Middle frontal gyrus (tissue), 1 donor: ENCODE measurements around the gene INF2.

ENCODE experiments used
- DNase-seq: peaks from one replicate; pipeline ENCODE4 v3.0.0-alpha.2; 2015; ENCODE audit warnings: low spot score; ENCODE audit errors: extremely low spot score

Gene INF2

DNA sequence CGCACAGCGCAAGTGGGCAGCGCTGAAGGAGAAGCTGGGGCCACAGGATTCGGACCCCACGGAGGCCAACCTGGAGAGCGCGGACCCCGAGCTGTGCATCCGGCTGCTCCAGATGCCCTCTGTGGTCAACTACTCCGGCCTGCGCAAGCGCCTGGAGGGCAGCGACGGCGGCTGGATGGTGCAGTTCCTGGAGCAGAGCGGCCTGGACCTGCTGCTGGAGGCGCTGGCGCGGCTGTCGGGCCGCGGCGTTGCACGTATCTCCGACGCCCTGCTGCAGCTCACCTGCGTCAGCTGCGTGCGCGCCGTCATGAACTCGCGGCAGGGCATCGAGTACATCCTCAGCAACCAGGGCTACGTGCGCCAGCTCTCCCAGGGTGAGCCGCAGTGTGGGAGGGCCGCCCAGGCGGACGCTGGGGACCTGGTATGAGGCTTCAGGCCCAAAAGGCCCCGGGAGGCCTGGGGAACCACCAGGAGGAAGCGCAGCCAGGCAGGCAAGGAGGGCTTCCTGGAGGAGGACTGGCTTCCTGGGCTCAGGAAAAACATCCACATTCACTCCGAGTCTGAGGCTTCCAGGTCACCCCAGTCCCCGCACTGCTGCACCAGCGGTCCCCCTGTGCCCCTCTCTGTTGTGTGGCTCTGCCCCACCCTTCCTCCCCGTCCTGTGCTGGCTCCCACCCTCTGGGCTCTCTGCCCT lies 12.1 kb downstream of the INF2 start:
- DNase-seq: no peak

DNA sequence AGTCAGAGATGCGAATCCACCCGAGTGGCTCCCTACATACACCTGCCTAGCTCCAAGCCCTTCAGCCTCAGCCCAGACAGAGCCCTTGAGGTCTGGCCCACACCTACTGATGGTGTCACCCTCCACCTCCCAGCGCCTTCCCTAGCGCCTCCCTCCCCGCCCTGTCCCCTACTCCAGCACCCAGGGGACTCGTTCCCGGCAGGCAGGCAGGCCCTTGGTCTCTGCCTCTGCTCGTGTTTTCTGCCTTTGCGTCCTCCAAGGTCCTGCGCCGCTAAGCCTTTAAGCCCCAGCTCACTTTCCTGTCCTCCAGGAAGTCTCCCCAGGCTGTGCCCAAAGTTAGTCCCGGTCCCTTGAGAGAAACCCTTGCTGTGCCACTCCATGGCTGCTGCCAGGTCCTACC lies 12.7 kb downstream of the INF2 start:
- DNase-seq: no peak

DNA sequence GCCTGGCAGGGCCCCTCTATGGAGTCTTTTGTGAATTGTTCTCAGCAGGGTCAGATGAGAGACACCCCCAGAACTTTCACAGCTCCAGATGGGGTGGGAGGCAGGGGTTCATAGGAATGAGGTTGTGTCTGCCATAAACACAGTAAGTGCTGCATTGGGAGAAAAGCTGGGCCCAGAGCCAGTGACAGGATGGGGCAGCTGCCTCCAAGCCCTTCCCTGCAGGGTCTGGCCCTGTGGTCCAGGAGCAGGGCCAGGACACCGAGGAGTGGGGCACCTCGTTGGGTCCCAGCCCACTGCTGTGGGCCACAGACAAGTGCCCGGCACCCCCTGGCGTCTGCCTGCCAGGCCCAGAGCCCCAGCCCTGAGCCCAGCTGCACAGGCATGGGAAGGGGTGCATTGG lies 13.3 kb downstream of the INF2 start:
- no peak for DNase-seq

DNA sequence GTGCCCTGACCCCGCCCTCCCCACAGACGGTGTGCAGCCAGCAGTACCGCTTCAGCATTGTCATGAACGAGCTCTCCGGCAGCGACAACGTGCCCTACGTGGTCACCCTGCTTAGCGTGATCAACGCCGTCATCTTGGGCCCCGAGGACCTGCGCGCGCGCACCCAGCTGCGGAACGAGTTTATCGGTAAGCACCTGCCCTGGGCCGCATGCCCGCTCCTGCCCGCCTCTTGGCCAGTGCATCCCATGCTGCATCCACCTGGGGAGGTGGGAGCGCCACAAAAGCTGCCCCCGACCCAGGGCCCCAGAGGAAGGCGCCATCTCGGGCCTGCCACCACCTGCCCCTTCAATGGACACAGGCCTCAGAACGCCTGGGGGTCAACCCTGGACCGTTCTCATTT lies 13.9 kb downstream of the INF2 start:
- DNase-seq: no peak

DNA sequence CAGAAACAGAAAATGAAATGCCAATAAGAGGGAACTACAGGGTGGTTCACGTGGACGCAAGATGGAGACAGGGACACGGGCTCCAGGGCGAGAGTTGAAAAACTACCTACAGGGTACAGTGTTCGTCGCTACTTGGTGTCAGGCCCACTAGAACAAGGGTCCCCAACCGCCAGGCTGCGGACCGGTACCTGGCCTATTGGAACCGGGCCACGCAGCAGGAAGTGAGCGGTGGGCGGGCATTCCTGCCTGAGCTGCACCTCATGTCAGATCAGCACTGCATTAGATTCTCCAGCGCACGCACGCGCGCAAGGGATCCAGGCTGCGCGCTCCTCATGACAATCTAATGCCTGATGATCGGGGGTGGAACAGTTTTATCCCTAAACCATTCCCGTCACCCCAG lies 14.8 kb downstream of the INF2 start:
- no peak for DNase-seq

DNA sequence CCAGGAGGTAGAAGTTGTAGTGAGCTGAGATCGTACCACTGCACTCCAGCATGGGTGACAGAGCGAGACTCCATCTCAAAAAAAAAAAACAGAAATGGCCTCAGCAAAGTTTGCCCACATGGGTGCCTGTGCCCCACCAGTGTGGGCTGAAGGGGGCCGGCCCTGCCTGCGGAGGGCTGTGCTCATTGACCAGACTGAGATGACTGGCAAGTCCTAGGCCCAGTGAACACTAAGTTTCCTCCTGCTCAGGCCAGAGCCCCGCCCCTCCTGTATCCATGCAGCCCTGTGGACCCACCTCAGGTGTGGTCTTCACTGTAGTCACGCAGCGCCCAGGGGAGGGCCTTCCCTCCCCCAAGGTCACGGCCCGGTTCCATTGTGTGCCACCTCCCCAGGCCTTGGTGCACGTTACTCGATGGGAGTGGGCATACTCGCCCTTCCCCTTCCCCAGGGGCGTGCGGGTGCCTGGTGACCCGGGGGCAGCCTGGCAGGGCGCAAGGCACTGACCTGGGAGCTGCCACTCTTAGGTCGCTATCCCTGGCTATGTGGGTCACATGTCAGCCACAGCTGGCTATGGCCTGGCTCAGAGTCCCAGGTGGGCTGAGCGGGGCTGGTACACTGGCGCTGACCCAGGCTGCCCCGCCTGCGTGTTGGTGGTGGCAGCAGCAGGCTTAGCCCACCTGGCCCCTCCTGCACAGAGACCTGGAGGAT lies 16.1 kb downstream of the INF2 start:
- DNase-seq: no peak

DNA sequence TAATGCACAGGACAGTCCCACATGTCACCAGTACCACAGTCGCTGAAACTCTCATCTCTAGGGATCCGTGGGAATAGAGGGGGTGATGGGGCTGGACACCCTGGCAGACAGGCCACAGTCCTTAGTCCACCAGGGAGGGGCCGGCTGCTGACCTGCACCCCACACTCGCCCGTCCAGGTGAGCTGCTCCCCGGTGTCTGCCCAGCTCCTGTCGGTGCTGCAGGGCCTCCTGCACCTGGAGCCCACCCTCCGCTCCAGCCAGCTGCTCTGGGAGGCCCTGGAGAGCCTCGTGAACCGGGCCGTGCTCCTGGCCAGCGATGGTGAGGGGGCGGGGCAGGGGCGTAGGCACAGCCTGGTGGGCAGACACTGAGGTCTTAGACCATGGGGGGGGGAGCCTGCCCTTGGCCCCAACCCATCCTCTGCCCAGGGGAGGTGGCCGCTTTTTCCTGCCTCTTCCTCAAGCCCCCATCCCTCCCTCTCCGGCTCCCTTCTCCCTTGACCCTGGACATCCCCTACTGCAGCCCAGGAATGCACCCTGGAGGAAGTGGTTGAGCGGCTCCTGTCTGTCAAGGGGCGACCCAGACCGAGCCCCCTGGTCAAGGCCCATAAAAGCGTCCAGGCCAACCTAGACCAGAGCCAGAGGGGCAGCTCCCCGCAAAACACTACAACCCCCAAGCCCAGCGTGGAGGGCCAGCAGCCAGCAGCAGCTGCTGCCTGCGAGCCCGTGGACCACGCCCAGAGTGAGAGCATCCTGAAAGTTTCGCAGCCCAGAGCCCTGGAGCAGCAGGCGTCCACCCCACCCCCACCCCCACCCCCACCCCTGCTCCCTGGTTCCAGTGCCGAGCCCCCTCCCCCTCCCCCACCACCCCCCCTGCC lies 17.6 kb downstream of the INF2 start:
- no peak for DNase-seq

DNA sequence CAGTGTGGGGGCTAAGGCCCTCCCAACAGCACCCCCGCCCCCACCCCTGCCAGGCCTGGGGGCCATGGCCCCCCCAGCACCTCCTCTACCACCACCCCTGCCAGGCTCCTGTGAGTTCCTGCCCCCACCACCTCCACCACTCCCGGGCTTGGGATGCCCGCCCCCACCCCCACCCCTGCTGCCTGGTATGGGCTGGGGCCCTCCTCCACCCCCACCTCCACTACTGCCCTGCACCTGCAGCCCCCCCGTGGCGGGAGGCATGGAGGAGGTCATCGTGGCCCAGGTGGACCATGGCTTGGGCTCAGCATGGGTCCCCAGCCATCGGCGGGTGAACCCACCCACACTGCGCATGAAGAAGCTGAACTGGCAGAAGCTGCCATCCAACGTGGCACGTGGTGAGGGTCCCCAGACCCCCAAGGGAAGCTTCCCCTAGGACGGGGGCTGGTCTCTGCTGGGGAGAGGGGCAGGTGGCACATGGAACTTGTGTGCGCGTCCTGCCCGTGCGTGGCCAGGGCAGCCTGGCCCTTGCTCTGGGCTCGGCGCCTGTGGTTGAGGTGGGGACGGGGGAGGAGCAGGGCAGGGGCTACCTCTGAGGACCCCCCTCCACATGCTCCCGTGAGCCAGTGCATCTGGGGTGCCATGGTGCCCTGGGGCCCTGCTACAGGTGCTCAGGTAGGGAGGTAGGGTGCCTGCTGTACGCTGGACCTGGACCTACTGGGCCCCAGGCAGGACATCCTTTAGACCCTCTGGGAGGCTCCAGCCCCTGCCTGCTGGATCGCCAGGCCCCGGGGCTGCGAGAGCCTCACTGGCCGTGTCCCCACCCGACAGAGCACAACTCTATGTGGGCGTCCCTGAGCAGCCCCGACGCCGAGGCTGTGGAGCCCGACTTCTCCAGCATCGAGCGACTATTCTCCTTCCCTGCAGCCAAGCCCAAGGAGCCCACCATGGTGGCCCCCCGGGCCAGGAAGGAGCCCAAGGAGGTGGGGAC lies 18.5 kb downstream of the INF2 start:
- no peak for DNase-seq

DNA sequence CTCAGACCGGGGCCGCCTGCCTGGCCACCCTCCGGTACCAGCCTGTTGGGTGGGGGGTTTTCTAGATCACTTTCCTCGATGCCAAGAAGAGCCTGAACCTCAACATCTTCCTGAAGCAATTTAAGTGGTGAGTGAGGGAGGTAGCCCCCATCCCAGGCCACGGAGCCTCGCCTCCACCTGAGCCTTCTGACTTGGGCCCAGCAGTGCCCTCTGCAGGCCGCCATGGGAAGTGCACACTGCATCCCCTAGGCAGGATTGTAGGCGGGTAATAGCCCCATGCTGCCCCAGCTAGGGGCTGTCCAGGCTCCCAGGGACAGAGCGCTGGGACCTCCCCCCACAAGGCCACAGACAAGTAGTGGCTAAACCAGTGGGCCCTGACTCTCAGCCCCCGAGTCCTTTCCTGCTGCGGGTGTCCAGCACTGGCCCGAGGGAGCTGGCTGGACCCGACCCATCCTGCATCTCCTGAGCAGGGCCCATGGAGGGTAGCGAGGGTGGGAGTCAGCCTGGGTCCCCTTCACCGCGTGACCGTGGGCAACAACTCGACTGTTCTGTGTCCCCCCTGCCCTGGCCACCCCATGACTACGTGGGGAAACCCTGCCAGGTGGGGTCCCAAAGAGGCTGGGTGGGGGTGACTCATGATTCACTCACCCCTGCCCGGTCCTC lies 19.3 kb downstream of the INF2 start:
- DNase-seq: no peak

DNA sequence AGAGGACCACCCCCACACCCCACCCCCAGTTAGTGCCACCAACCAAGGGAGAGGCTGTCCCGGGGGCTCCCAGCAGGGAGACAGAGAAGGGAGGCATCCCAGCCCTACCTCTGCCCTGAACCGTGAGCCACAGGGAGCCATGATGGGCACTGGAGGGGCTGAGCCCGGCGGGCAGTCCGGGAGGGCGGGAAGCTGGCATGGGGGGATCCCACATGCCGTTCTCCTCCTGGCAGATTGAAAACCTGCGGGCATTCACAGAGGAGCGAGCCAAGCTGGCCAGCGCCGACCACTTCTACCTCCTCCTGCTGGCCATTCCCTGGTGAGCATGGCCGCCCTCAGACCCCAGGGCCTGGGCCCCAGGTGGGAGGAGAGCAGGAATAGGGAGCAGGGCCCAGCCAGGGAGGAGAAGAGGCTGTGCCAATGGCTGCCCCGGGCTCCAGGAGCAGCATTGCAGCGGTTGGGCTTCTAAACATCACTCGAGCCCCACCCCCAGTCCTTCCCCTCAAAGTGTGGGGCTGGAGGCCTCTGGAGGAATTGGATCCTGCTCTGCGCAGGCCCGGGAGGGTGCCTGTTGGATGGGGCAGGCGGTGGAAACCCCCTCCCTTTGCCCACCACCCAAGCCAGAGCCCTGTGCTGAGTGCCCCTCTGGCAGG lies 20.1 kb downstream of the INF2 start:
- no peak for DNase-seq

DNA sequence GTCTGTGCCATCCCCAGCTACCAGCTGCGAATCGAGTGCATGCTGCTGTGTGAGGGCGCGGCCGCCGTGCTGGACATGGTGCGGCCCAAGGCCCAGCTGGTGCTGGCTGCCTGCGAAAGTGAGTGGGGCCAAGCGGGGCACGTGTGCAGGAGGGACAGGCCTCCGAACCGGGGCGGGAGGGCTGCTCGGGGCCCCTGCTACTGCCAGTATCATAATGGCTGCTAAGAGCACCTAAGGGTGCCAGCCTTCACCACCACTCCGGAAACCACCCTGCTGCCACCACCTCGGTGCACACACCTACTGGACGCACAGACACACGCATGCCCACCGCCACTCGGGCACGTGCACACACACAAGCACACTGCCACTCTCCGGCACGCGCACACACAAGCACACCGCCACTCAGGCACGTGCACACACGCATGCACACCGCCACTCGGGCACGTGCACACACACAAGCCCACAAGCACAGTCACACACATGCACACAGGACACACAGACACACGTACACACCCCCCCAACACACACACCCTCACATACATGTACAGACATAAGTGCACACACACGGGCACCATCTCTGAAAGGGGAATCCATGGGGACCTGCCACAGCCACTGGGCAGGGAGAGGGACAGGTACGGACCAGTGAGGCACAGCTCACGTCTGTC lies 20.8 kb downstream of the INF2 start:
- no peak for DNase-seq

DNA sequence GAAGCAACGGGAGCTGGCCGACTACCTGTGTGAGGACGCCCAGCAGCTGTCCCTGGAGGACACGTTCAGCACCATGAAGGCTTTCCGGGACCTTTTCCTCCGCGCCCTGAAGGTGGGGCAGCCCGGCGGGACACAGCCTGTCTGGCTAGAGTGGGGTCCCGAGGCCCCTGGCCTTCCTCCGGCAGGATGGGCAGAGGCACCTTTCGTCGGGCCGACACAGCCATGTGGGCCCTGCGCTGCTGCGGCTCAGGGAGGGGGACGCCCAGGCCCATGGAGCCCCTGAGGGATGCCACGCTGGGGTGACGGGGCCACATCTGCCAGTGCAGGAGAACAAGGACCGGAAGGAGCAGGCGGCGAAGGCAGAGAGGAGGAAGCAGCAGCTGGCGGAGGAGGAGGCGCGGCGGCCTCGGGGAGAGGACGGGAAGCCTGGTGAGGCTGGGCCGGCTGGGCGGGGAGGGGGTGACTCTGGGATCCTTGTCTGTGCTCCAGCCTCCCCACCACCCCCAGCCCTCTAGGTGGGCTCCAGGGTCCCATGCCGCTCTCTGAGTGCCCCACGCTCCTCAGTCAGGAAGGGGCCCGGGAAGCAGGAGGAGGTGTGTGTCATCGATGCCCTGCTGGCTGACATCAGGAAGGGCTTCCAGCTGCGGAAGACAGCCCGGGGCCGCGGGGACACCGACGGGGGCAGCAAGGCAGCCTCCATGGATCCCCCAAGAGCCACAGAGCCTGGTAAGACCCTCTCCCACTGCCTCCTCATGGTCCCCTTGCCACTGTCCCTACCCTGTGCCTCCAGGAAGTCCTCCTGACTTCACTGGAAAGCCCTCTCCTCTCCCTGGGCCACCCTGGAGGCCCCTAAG lies 23.7 kb downstream of the INF2 start:
- no peak for DNase-seq

DNA sequence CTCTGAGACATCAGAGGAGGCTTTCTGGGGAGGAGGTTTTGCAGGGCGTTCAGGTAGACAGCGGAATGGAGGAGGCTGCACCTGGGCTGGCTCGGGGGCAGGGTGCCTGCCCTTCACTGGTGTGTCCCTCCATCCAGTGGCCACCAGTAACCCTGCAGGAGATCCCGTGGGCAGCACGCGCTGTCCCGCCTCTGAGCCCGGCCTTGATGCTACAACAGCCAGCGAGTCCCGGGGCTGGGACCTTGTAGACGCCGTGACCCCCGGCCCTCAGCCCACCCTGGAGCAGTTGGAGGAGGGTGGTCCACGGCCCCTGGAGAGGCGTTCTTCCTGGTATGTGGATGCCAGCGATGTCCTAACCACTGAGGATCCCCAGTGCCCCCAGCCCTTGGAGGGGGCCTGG lies 24.6 kb downstream of the INF2 start:
- no peak for DNase-seq

DNA sequence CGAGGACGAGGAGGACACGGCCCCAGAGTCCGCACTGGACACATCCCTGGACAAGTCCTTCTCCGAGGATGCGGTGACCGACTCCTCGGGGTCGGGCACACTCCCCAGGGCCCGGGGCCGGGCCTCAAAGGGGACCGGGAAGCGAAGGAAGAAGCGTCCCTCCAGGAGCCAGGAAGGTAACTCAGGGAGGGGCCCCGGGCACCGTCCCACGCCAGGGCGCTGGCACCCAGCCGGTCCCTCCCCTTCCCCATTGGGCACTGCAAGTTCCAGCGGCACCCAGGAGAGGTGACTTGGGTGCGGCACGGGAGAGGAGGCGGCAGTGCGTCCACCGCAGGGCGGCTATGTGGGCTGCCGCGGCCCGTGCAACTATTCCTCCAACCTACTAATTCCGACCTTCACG lies 25.3 kb downstream of the INF2 start:
- no peak for DNase-seq

DNA sequence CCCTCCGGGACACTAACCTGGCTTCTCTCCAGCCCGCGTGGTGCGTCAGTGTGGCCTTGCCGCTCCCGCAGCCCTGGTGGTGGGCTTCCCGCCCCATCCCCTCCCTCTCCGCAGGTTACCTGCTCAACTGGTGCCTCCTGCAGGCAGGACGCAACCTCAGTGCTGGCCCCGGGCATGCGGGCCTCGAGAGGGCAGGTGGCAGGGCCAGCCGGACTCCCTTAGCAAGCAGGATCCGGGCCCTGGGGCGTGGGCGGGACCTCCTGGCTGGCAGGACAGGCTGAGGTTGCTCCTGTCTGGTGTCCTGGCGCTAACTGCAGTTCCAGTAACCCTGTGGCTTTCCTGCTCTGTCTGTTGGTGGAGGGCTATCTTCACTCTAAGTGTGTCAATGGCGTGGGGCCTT lies 26.0 kb downstream of the INF2 start:
- no peak for DNase-seq

DNA sequence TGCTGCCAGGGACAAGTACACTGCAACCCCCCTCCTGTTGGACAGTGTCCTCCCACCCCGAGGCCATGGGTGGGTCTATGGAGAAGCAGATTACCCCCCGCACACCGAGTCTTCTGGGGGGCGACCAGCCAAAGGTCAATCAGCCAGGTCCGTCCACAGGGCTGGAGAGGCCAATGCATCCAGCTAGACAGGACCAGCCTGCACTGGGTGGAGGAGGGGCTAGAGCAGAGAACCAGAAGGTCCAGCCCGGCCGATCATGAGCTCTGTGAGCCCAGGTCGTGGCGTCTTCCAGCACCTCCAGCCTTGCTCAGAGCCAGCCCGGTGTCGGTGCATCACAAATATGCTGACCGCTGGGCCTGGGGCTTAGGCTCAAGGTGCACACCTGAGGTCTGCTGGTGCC lies 26.5 kb downstream of the INF2 start:
- DNase-seq: no peak

DNA sequence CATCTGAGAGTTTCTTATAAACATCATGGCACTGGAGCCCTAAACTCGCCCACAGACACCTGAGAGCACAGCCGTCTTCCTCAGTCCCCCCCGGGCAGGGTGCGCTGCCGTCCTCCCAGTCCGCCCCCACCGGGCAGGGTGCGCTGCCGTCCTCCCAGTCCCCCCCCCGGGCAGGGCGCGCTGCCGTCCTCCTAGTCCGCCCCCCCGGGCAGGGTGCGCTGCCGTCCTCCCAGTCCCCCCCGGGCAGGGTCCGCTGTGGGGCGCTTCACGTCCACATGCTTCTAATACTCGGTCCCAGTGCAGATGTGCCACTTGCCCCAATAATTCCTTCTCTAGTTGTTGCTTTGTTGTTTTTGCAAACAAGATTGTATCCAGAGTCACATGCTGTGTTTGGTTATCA lies 27.7 kb downstream of the INF2 start:
- DNase-seq: no peak

DNA sequence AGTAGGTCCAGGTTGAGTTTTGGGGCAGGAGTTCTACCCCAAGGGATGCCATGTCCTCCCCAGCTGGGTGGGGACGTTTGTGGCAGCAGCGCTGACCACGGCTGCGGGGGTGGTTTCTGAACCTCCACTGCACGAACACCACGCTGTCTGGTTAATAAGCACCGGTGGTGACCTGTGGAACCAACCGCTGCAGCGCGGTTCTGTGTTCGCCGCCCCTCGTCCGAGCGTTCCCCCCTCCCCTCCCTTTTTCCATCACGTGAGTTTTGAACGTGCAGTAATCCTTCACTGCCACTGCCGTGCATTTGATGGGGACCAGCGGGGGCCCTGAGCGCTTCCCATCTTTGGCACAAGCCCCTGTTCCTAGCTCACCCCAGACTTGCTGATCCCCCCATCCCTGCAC lies 28.2 kb downstream of the INF2 start:
- DNase-seq: no peak

DNA sequence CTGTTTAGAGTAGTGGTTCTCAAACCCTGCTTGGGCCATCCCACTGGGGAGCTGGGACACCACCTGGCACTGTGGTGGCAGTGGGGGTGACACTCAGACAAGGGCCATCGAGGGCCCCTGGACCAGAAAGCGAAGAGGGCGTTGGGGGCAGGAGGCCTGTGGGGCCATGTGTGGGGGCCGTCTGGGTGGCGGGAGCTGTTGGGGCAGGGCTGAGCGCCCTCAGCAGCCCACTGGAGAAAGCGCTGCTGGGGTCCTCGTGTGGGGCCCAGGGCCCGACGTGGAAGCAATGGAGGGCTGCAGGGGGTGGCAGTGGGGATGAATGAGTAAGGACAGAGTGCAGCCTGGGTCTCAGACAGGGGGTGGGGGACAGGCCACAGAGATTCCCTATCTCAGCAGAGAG lies 28.7 kb downstream of the INF2 start:
- DNase-seq: no peak
